Measurements from ENCODE around the gene ADGRF3. TPM values are rescaled to one million over a fixed set of nuclear protein-coding genes. Genes with fewer than 3 reads are reported as not detected.

The ADGRF3 gene
- total and polyA plus RNA-seq, 9 of the 15 experiments (the other 6 are each of a cell fraction or from before 2014, with no cell fraction given): 0.04 to 0.54 (median 0.16) TPM; not detected in 2

- DNase-seq (ENCODE audit: extremely low read depth in 1 of 4, low spot score in 3 of 4) (no peak), FAIRE-seq (no peak), ATAC-seq (no peak)
- intact Hi-C loops (cut with micrococcal nuclease): no loop called here
- no peaks in the 10 kb centered on the region for H3K4me1 ChIP-seq (replicated peaks in 1 of 2; ENCODE audit: control insufficient read depth in 2 of 2, insufficient read depth in 2 of 2, low read length in 2 of 2)
- H3K9ac ChIP-seq (ENCODE audit: insufficient read depth in 1 of 2, low read depth in 2 of 2, low read length in 2 of 2): no peak overlapping the region
- no peaks in the 10 kb centered on the region for H3K9me3 ChIP-seq (replicated peaks; ENCODE audit: control insufficient read depth, insufficient read depth, low read depth, low read length)
- POLR2A ChIA-PET: interaction anchor here (0.9 kb wide), 1 partner anchor 15 kb away, joined by 3 read pairs; no protein-coding TSS in a partner anchor
- in situ Hi-C loops (cut with MboI): no loop called here
- no peaks in the 10 kb centered on the region for H3K27me3 ChIP-seq (ENCODE audit: control insufficient read depth in 2 of 2, insufficient read depth in 2 of 2, low read length in 2 of 2)
- H3K36me3 ChIP-seq (ENCODE audit: control insufficient read depth, insufficient read depth, low read length): peaks cover 80% of the 10 kb centered on the region
- CTCF ChIA-PET (ENCODE audit: low intra/inter-chr PET ratio): no interaction called here
- H3K9me1 ChIP-seq (ENCODE audit: control insufficient read depth, insufficient read depth, low read length): no peaks in the 10 kb centered on the region
- H3K27ac ChIP-seq (ENCODE audit: extremely low read depth, low read depth, low read length): no peak overlapping the region
- no peak overlapping the region for H3K4me3 ChIP-seq
- no TSS peak for BruUV-seq (replicated peaks)
- no peaks in the 10 kb centered on the region for H3K79me2 ChIP-seq (ENCODE audit: control insufficient read depth, insufficient read depth, low read length)
- H4K20me1 ChIP-seq (replicated peaks; ENCODE audit: control insufficient read depth, insufficient read depth, low read length): no peaks in the 10 kb centered on the region
- H3K4me2 ChIP-seq (ENCODE audit: insufficient read depth, low read length): no peak overlapping the region
- 60% methylated on average over 2 of the region's 2 CpGs for WGBS (ENCODE audit: insufficient coverage, low coverage, missing lambda C conversion rate)
- no peak overlapping the region for H2AFZ ChIP-seq (ENCODE audit: low read depth, low read length)
- no peak for TF ChIP-seq KDM1A (IDR thresholded peaks at IDR 0.05)
- no peak for TF ChIP-seq KLF1 (tag; IDR thresholded peaks at IDR 0.05)
- TF ChIP-seq ZC3H4 (CRISPR knock-in tag; IDR thresholded peaks at IDR 0.05; ENCODE audit: borderline replicate concordance): no peak
- TF ChIP-seq FOXP4 (CRISPR knock-in tag; IDR thresholded peaks at IDR 0.05; ENCODE audit: borderline replicate concordance): no peak
- TF ChIP-seq FOXP1 (CRISPR knock-in tag; IDR thresholded peaks at IDR 0.05): no peak
- TF ChIP-seq POLR2A (conservative IDR thresholded peaks at IDR 0.05): no peak
- TF ChIP-seq POLR2AphosphoS2 (IDR thresholded peaks at IDR 0.05; ENCODE audit: low read length): no peak
- TF ChIP-seq POLR2B (IDR thresholded peaks at IDR 0.05; ENCODE audit: low read depth, partially characterized antibody): no peak
- TF ChIP-seq HDAC1 (IDR thresholded peaks at IDR 0.05): no peak
- TF ChIP-seq ZBTB9 (CRISPR knock-in tag; IDR thresholded peaks at IDR 0.05): no peak
- no peak for TF ChIP-seq ZBTB2 (IDR thresholded peaks at IDR 0.05)
- no peak for TF ChIP-seq YBX1 (IDR thresholded peaks at IDR 0.05)
- TF ChIP-seq BCOR (IDR thresholded peaks at IDR 0.05): no peak
- no peak for TF ChIP-seq PPARD (CRISPR knock-in tag; IDR thresholded peaks at IDR 0.05)
- TF ChIP-seq ZC3H11A (IDR thresholded peaks at IDR 0.05; ENCODE audit: low read depth, low read length): no peak
- no peak for TF ChIP-seq ETS1 (conservative IDR thresholded peaks at IDR 0.05; ENCODE audit: control insufficient read depth, low read depth, low read length)
- TF ChIP-seq ZHX1 (conservative IDR thresholded peaks at IDR 0.05; ENCODE audit: low read length): no peak
Measured at GRCh38 chr2:26281226-26281625, 65.4 kb downstream of the ADGRF3 start.
